ENCODE data around the gene MED9.
"Not testable (repeated sequence)": the region's sequence is repeated elsewhere in the genome, so short reads cannot be mapped to it uniquely, and the experiment has no call there.

The MED9 gene

GRCh38 chr17:17476865-17477467 lies at the start of gene MED9:
Gene MED9, plus strand, starts transcription at chr17:17477000. Its CDS starts 42 bp downstream, at chr17:17477042.
- DNase-seq (ENCODE audit: low read depth), result peak; percentile 91

DNA sequence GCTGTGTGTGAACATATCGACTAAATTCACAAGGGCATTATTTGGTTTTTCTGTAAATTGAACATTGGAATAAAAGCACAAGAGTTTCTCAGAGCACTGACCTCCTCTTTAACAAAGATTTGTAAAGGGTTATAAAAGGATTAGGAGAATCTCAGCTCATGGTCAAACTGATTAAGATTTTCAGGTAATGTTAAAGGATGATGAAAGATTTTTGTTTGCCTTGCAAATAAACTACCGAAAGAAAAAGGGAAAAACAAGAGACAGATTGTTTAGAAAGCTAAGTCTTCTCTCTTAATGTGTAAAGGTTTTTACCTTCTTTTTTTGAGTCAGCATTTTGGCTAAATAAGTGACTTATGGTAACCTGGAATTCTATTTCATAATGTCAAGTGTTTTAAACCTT lies 47.6 kb upstream of the MED9 start:
- DNase-seq (ENCODE audit: low read depth), result no peak

More at GRCh38 chr17:17476865-17477467, at the start of gene MED9:
- TF ChIP-seq CTCF (IDR thresholded peaks at IDR 0.05; ENCODE audit: low read length, missing control alignments), result no peak
- H3K4me3 ChIP-seq (replicated peaks; ENCODE audit: low read depth, low read length), result peak within 1 kb of the TSS; percentile 98

DNA sequence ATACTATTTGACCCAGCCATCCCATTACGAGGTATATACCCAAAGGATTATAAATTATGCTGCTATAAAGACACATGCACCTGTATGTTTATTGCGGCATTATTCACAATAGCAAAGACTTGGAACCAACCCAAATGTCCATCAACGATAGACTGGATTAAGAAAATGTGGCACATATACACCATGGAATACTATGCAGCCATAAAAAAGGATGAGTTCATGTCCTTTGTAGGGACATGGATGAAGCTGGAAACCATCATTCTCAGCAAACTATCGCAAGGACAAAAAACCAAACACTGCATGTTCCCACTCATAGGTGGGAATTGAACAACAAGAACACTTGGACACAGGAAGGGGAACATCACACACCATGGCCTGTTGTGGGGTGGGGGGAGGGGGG lies 45.9 kb upstream of the MED9 start:
- H3K4me3 ChIP-seq (replicated peaks; ENCODE audit: low read depth, low read length); DNase-seq (ENCODE audit: low read depth): not testable (repeated sequence)

More for the DNA sequence above, 47.6 kb upstream of the MED9 start:
- no peak for TF ChIP-seq CTCF (IDR thresholded peaks at IDR 0.05; ENCODE audit: low read length, missing control alignments)
- no peak overlapping the region for H3K4me3 ChIP-seq (replicated peaks; ENCODE audit: low read depth, low read length)

GRCh38 chr17:17431605-17432004 lies 45.2 kb upstream of the MED9 start:
- H3K4me3 ChIP-seq (replicated peaks; ENCODE audit: low read depth, low read length), result no peak overlapping the region
- TF ChIP-seq CTCF (IDR thresholded peaks at IDR 0.05; ENCODE audit: low read length, missing control alignments), result no peak
- DNase-seq (ENCODE audit: low read depth), result no peak

DNA sequence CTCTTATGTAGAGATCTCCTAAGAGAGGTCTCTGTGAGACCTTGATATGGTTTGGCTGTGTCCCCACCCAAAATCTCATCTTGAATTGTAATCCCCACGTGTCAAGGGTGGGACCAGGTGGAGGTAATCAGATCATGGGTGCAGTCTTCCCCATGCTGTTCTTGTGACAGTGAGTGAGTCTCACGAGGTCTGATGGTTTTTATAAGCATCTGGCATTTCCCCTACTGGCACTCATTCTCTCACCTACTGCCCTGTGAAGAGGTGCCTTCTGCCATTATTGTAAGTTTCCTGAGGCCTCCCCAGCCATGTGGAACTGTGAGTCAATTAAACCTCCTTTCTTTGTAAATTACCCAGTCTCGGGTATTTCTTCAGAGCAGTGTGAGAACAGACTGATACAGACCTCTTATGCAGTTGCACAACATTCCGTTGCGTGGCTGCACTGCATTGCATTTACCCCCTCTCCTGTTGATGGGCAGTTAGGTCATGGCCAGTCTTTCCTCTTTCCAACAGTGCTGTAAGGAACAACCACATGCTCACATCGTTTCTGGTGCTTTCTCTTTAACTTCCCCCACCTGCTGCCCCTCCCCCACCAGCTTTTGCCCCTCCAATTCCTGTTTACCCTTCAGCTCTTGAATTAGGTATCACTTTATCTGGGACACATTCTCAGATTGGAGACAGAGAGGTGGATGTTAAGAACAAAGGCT lies 43.6 kb upstream of the MED9 start:
- no peak for TF ChIP-seq CTCF (IDR thresholded peaks at IDR 0.05; ENCODE audit: low read length, missing control alignments)
- peak; percentile 86 for DNase-seq (ENCODE audit: low read depth)
- H3K4me3 ChIP-seq (replicated peaks; ENCODE audit: low read depth, low read length), result no peak overlapping the region

DNA sequence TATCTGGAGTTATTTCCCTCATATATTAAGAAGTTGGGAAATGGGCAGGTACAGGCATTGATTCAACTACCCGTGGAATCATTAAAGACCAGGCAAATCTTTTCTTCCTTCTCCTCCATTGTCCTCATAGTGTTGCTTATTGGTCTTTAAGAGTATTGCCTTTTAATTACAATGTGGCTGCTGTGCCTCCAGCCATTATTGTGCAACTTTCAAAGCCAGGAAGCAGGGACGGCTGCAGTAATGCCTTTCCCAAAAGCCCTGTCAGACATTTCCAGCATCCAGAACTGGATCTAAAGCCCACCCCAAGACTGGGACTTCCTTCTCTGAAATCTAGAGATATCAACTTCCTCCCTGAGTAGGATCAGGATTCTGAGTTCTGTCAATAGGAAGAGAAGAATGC lies 42.3 kb upstream of the MED9 start:
- H3K4me3 ChIP-seq (replicated peaks; ENCODE audit: low read depth, low read length), result no peak overlapping the region
- no peak for DNase-seq (ENCODE audit: low read depth)
- TF ChIP-seq CTCF (IDR thresholded peaks at IDR 0.05; ENCODE audit: low read length, missing control alignments), result no peak

GRCh38 chr17:17435323-17435722 lies 41.5 kb upstream of the MED9 start:
- peak; percentile 47 for TF ChIP-seq CTCF (IDR thresholded peaks at IDR 0.05; ENCODE audit: low read length, missing control alignments)
- peak; percentile 58 for DNase-seq (ENCODE audit: low read depth)
- no peak overlapping the region for H3K4me3 ChIP-seq (replicated peaks; ENCODE audit: low read depth, low read length)

All from fibroblast of pulmonary artery (primary cell).